Activated CD8-positive, alpha-beta memory T cell treated with anti-CD3 and anti-CD28 coated beads for 48 hours (primary cell): ENCODE results near the gene THSD4.

Experiments used
- DNase-seq, 3 experiments: peaks; one replicate each; pipeline ENCODE4 v3.0.0-alpha.2; 2020; ENCODE audit warnings: low read depth in 2 of 3, low spot score in 2 of 3

Gene THSD4

DNA sequence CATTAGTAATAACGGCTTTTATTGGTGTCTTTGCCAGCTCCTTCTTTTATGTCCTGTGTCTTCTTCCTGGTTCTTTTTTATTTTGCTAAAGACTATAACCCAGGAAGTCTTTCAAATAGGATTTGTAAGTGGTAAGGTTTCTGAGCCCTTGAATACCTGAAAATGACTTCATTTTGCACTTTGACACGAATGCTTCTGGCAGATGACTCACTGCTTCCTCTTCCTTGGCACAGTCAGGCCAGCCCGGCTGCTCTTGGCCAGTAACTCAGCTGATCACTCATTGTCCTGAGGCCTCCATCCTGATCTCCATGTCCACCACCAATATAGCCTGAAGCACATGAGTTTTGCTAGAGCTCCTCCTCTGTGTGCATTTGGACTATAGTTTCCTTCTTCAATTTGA lies 646.4 kb downstream of the THSD4 start:
- no peak for DNase-seq

DNA sequence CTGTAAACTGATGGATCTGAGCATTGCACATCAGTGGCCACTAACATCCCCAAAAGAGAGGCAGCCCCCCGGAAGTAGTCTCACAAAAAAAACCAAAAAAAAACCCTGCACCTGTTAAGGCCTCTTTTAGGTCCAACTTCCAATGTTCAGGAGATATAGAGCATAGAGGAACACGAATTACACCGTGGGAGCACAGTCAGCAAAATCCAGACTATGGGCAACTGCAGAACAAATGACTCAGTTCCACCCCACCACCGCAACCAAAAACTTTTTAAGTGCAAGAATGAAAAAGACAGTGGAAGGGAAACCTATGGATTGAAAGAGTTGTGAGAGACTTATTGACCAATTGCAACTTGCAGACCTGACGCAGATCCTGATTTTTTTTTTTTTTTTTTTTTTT lies 652.9 kb downstream of the THSD4 start:
- DNase-seq: no peak

DNA sequence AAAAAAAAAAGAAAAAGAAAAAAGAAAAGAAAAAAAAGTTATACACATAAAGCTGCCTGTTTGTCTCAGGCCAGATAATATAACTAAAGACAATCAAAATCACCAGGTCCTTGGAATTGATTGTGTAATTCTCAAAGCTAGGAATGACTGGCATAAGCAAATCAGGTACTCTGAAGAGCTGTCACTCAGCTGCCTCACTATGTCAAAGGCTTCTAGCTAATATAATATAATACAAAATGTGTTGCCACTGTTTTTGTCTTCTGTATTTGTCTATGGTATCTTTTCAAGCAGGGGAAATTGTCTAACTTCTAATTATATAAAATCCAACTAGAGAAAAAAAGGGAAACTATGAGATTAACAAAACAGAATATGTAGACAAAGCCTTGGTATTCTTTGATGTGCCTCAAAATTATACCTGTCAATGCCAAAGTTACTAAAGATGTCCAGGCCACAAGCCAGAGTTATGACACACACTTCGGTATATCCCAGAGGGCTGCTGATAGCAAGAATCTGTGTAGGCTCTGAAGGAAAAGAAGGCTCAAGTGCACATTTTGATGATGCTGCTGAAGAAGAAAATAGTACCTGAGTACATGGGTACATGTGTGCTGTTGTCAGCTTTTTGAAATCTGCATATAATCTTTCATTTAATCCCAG lies 658.1 kb downstream of the THSD4 start:
- DNase-seq: no peak

DNA sequence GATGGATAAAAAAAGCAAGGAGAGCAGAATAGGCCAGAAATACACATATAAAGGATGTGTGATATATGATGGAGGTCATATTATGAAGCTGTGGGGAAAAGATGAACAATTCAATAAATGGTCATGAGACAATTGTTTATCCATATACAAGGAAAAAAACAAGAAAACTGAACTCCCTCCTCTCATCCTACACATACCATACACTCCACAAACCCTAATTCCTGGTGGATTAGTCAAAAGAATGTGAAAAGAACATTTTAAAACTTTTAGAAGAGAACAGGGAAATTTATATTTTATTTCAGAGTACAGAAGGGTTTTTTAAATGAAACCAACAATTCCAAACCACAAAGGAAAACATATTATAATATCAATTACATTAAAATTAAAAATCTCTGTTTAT lies 660.6 kb downstream of the THSD4 start:
- no peak for DNase-seq

DNA sequence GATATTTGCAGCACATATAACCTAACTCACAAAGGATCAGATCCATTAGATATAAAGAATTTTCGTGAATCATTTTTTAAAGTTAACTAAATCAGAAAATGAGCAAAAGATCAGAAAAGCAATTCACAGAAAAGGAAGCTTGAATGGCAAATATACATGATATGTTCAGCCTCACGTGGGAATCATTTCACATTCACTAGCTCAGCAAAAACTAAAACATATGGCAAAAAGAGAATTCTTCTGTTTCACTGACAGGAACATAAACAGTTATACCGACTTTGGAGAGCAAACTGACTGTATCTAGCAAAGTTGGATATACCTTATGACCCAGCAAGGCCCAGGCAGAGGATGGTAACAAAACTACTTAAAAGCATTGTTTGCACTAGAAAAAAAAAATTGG lies 661.0 kb downstream of the THSD4 start:
- no peak for DNase-seq

DNA sequence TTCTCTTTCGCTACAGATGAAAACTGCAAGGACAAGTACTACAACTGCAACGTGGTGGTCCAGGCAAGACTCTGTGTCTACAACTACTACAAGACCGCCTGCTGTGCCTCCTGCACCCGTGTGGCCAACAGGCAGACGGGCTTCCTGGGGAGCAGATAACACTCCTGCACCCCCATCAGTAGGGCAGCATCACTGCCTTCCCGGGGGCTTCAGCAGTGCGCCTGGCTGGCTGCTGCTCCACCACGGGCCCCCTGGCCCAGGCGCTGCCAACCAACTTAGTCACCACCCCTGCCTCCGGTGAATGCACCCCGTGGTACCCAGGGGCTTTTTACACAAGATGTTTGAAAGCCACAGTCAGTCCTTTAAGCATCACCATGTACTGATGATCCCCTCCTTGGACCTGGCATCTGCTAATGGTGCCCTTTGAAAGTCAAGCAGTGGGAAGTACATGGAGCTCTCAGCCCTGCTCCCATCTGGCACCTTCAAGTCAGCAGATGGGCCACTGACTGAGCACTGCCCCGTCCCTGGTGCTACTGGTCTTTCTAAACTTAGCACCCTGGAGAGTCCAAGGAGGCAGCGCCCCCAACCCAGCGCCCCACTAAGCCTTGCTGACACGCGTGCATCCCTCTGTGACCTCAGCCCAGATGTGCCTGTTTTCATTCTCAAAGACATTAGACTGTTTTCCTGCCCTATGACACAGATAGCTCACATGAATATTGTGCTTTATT lies 662.1 kb downstream of the THSD4 start:
- no peak for DNase-seq

DNA sequence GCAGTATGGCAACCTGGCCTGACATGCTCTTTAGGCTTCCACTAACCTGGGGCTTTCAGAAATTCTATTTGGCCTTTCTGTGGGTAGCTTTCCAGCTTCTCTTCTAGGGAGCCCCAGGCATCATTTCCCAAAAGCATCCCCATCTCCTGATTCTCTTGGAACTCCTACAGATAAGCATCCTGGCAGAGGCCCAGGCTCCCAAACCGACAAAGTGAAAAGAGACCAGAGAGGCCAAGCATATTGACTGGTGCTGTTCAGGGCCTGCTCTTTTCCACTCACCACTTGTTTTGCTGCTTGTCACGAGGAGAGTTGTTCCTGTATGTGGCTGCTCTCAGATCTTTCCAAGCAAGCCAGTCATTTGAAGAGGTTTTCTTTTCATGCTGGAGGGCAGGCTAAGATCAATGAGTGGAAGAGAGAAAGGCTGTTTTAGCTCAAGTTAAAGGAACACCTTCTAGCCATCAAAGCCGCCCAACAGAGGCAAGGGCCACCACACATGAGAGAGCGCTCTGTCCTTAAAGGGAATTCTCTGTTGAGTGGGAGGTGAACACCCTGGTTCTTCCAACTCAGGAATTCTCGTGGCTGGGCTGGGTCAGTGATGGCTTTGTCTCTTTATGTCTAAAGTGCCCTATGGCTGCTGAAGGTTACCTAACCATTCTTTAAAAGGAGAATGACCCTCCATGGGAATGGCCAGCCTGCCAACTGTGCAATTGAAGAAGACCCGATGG lies 664.0 kb downstream of the THSD4 start:
- DNase-seq: no peak

DNA sequence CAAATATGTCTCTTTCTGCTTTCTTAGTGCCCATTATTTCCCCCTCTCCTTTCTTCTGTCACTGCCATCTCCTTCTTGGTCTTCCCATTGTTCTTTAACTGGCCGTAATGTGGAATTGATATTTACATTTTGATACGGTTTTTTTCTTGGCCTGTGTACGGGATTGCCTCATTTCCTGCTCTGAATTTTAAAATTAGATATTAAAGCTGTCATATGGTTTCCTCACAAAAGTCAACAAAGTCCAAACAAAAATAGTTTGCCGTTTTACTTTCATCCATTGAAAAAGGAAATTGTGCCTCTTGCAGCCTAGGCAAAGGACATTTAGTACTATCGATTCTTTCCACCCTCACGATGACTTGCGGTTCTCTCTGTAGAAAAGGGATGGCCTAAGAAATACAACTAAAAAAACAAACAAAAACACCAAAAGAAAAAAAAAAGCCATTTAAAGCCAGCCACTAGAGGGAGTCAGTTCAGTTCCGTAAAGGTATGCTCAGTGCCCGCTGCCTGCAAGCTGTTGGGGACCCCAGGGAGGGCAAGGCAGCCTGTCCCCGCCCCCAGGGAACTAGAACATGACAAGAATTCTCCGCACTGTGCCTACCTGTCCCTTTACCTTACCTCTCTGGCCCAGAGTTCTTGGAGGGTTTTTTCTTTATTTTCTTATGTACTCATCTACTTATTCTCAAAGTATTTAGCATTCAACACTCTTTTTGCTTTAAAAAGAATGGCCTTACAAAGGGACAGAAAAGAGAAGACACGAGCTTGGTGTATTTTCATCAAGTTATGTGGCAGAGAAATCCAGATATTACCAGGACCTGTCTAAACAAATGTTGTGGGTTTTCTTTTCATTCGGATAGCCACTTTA lies 665.1 kb downstream of the THSD4 start:
- DNase-seq: no peak

DNA sequence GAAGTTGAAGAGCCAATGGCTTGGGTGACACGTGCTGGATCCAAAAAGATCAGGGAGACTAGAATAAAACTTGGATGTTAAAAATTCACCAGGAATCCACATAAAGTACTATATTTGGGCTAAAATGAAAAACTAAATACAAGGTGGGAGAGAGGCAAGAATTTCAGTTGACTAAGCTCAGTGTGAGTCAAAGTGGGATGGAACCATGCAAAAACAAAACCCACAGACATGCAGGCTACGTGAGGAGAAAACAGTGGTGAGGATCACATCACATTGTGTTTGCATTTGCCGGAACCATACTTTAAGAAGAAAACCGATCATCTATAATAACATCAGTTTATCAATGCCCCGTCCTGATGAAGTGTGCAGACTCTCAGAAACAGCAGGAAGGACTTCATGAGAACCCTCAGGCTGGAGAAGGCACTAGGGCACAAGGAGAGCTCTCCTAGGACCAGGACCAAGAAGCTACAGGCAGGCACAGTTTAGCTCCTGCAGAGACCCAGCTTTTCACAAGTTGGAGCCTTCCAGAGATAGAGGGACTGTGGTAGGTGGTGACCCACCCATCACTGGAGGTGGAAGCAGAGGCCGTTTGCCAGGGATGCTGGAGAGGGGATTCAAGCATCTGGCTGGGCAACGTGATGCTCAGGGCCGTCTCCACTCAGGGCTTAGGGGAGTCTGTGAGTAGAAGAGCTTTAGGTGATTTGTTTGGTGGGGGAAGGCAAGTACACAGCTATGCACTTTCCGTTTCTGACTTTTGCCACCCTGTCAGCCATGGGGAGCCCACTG lies 666.1 kb downstream of the THSD4 start:
- no peak for DNase-seq

DNA sequence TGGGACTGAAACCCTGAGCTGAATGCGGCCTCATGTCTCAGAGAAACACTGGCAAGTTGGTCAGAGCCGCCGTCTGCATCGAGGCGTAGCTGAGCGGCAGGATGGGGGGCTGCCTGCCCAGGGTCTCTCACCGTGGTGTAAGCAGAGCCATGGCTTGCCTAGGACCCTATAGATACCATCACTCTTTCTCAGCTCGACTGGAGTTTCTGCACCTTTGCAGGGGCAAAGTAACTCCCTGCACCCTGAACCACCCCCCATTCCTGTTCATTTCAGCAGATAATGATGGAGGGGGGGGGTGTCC lies 666.6 kb downstream of the THSD4 start:
- no peak for DNase-seq

DNA sequence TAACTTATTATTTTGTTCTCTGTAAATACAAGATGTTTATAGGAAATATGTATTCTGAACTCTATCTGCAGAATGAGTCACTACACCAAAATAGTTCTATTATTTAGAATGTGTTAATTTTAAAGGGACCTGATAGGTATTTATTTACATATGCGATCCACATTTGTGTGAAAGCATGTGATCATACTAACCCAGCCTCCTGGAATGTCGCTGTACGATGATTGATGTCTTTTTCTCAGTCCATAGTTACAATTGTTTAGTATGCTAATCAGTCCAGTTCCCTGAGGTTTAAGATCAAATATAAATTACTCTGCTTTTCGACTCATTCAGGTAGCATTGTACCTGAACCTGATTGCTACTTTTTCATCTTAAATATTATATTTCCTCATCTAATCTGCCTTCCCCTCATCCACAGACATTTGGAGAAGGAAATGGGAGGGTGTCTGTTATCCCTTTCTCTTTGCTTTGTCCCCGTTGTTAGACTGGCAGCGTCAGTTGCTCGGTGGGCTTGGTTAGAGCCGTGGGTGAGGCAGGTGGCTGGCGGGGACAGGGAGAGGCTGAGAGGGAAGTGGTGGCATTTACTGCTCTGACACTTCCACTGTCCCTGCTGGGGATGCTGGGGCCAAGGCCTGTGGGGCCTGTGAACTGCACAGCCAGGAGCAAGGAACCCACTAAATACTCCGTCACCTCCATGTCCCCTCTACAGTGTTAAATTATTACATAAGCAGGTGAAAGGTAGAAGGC lies 667.3 kb downstream of the THSD4 start:
- no peak for DNase-seq

DNA sequence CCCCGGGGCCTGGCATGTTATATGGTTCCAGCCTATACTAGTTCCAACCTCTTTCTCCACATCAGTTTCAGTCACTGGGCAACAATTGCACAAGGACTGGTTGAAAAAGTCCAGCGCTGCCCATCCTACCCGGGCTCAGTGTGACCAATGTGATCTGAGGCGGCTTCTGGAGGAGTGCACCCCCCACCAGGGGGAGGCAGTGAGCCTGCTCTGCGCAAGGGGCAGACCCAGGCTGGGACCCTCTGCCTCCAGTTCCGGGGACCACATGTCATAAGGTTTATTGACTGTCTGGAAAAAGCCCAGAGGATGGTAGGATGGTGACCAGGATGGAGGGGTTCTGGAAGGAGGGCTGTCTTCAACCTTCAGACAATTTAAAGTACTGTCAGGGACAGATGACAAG lies 669.4 kb downstream of the THSD4 start:
- no peak for DNase-seq

DNA sequence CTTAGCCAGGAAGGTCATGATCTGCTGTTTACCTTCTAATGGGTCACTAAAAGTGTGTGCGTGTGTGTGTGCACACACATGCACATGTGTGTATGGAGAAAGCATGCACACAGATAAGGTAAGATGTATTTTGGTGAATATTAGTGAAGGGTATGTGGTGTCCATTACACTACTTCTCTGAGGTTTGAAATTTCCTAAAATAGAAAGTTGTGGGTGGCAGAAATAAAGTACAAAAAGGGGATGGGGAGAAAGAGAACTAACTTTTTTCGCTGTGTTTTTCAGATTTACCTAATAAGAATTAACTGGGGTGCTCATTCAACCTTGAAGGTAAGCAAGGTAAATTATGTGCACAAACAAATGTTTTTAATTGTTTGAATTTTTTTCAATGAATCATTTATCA lies 670.7 kb downstream of the THSD4 start:
- no peak for DNase-seq

DNA sequence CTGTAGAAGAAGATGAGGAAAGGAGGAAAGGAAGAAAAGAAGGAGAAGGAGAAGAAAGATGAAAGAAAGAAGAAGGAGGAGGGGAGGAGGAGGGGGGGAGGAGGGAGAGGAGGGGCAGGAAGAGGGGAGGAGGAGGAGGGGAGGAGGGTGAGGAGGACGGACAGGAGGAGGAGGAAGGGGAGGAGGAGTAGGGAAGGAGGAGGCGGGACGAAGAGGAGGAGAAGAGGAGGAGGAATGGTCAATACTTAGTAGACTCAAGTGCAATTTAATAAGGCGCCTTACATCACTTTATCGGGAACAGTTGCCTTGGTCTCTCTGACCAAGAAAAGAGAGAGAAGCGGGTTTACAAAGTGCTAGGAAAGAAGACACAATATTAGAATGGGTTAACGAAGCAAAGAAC lies 671.4 kb downstream of the THSD4 start:
- no peak for DNase-seq

DNA sequence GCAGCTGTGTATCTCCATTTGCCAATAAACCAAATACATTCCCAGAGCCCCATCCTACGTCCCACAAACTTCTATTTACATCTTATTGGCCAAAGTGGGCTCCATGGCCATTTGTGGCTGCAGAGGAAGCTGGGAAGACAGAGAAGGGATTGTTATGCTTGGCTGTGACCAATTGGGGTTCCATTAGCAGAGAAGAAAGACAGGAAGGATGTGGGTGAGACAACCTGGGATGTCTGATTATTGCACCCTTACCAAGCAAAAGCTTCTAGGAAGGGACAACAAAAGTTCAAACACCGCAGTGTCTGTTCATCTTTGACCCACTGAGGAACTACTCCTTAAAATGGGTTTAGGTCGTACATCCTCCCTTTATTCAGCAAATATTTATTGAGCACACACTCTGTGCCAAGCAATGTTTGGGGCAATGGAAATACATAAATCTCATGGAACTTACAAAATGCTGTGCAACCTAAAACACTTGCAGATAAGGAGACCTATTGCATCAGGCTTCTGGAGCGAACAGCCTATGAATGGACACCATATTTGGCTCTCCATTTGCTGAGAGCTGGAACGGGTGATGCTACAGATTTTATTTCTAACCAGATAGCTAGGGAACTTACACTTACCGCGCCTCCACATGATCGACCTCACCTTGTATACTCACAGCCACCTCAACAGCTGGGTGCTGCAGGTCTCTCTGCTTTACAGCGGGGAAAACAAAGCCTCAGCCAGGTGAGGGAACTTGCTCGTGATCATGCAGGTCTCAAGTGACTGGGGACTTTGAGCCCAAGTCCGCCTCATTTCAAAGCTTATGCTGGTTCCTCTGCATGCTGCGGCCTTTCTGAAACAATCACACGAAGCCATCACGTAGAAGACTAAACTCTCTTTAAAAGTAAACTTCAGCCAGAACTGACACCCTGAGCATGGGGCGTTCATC lies 673.6 kb downstream of the THSD4 start:
- DNase-seq: no peak

DNA sequence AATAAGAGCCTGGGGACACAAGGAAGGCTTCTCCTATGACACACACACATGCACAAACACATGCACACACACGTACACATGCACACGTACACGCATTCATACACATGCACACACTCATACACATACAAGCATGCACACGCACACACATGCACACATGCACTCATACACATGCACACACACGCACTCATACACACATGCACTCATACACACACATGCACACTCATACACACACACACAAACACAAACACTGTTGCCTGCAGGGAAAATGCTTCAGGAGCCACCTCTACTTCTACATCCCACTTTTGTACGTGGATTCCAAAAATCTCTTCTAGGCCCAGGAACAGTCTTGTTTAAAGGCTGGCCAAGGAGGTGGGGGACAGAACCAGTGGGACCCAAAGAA lies 674.3 kb downstream of the THSD4 start:
- no peak for DNase-seq

DNA sequence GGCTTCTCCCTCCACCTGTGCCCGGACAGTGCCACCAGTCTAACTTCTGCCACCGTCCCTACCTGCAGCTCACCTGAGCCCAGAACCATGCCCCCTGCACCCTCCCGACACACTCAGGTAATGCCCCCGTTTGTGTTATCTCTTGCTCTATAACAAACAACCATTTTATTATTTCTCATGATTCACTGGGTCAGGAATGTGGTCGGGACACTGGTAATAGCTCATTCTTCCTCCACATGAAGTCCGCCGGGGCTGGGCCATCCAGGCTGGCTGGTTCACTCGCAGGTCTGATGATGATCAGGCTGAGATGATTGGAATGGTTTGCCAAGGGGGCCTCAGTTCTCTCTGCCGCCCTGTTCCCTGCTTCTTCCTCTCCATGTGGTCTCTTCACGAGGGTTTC lies 674.8 kb downstream of the THSD4 start:
- no peak for DNase-seq

DNA sequence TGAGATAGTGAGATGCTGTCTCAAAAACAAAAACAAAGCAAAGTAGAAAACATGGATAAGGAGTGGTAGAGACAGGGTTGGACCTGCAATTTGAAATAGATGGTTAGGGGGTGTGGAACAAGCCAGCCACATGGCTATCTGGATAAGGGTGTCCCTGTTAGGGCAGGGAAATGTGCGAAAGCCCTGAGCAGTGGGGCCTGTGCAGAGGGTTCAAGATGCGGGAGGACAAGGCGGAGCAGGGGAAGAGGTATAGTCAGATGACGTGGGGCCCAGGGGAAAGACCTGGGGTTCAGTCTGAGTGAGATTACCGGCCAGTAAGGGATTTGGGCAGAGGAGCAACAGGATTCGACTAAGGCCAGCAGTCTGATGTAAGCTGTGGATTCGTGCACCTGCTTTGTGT lies 676.7 kb downstream of the THSD4 start:
- DNase-seq: no peak

DNA sequence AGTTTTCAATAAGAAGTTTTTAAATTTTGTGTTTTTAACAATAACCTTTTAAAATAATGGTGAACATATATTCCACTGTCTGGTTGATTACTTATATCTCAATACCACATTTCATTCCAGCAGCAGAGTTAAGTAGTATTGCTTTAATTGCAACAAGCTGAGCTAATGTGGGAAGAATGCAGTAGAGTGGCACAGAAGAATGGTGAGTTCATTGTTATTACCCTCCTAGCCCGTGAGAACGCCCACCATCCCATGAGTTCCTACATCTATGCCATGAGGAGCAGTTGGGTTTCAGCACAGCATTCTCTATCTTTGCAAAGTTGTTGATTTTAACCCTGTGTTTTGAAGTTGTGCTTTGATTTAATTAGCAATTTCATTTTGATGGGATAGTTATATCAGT lies 677.2 kb downstream of the THSD4 start:
- DNase-seq: no peak
